Bladder microvascular endothelial cell (primary cell): ENCODE data around the gene HCRT. TPM values are rescaled to one million over a fixed set of nuclear protein-coding genes. Genes with fewer than 3 reads are reported as not detected.

ENCODE experiments used
- total RNA-seq: library from RNA; depleted of rRNA; stranded (reverse); fragments of >200 nt; gene quantifications from 2 replicates; pipeline ENCODE4 v1.2.3, GENCODE V29; 2014

HCRT gene
- total RNA-seq, result not detected in 2 replicates

DNA sequence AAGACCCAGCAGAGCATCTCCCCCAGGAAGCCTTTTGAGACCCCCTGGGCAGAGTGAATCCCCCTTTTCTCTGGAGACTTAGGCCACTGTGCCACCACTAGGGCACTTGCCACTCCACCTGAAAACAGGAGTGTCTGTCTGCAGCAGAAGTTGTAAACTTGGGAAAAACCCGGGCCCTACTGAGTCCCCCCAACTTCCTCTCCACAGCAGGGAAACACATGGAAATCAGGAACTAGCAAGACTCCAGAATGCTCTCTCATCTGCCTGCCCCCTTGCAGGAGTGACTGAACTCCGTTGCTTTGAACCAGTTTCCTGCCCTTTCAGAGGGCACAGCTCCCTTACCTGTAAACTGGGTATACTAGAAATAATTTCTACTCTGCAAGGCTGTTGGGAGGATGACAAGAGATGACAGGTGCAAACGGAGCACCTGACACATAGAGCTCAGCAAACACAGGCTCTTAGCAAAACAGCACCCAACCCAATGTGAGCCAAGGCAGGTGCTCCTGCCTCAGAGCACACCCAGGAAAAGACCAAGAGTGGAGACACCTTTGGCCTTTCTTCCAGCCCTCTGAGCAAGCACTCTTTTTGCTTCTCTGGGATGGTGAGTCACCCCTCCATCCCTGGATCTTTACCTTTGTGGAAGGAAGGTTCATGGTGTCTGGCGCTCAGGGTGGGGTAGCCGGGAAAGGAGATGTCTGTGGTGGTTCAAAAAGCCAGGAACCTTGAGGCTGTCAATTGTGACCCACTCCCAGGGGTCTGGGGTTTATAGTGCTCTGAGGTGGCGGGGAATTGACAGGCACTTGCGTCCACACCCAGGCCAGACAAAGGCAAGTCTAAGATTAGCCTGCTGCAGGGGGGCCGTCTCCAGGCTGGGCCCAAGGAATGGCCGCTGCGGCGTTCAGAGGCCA is at the start of gene HCRT:
HCRT (minus strand) TSS at position 740 of the 908 bp plus-strand sequence; CDS start at position 653, 87 bp downstream.

GRCh38 chr17:42193969-42194899 is 9.0 kb upstream of the HCRT start, which contains the start of gene GHDC:
GHDC (minus strand) TSS chr17:42194494; CDS start chr17:42193581, 913 bp downstream.

GRCh38 chr17:42180922-42181850 is 4.1 kb downstream of the HCRT start, which contains the start of gene KCNH4:
KCNH4 (minus strand) TSS chr17:42181142; CDS start chr17:42180945, 197 bp downstream.

Other genes starting within 250 kb of the HCRT start
- 43.5 and 59.5 TPM in 2 replicates for gene CNP, start 218.7 kb downstream of the HCRT start, total RNA-seq
- gene DNAJC7, start 168.0 kb downstream of the HCRT start, total RNA-seq, result 69.1 and 88.2 TPM in 2 replicates
- gene NKIRAS2, start 165.4 kb downstream of the HCRT start, total RNA-seq, result 27.0 and 31.0 TPM in 2 replicates
- 0.16 and 0.25 TPM in 2 replicates for gene C17orf113, start 134.9 kb downstream of the HCRT start, total RNA-seq
- gene ZNF385C, start 87.0 kb downstream of the HCRT start, total RNA-seq, result not detected in 2 replicates
- gene DHX58, start 72.7 kb downstream of the HCRT start, total RNA-seq, result 10.2 and 10.4 TPM in 2 replicates
- gene KAT2A, start 64.1 kb downstream of the HCRT start, total RNA-seq, result 6.3 and 14.2 TPM in 2 replicates
- not detected in 2 replicates for gene HSPB9, start 62.6 kb downstream of the HCRT start, total RNA-seq
- 81.1 and 94.0 TPM in 2 replicates for gene RAB5C, start 30.5 kb downstream of the HCRT start, total RNA-seq
- under 0.01 and 0.19 TPM in 2 replicates for gene KCNH4, start 4.3 kb downstream of the HCRT start, total RNA-seq
- gene GHDC, start 9.0 kb upstream of the HCRT start, total RNA-seq, result 11.7 and 23.6 TPM in 2 replicates
- gene STAT5B, start 90.9 kb upstream of the HCRT start, total RNA-seq, result 23.0 and 33.6 TPM in 2 replicates
- 28.2 and 36.4 TPM in 2 replicates for gene STAT5A, start 103.0 kb upstream of the HCRT start, total RNA-seq
- gene STAT3, start 203.0 kb upstream of the HCRT start, total RNA-seq, result 79.0 and 145 TPM in 2 replicates
- gene CAVIN1, start 237.8 kb upstream of the HCRT start, total RNA-seq, result 719 and 771 TPM in 2 replicates